K562 (cell line): ENCODE measurements around the gene XPO6. TPM values are rescaled to one million over a fixed set of nuclear protein-coding genes. Genes with fewer than 3 reads are reported as not detected.

Experiments
- ATF1 ChIP-seq, 2 experiments: fragments of 450-650 bp in 1 of 2; IDR thresholded peaks; 2 replicates each; pipeline ENCODE4 v1.6.1; 2016; ENCODE audit warnings: missing compliant biosample characterization in 1 of 2, missing genetic modification characterization in 1 of 2
- CEBPB ChIP-seq: fragments of 450-650 bp; IDR thresholded peaks from 2 replicates; pipeline ENCODE4 v1.6.1; 2016; ENCODE audit warnings: missing genetic modification characterization, missing compliant biosample characterization
- CHD1 ChIP-seq: fragments of 200-600 bp; sonication (generic); IDR thresholded peaks from one replicate; pipeline ENCODE4 v1.6.1; 2012; ENCODE audit warnings: mild to moderate bottlenecking, moderate library complexity, low read length, inconsistent platforms
- E2F3 ChIP-seq: fragments of 250-450 bp; sonication (Bioruptor Pico); IDR thresholded peaks from 2 replicates; pipeline ENCODE4 v1.4.0; 2020; ENCODE audit warnings: mild to moderate bottlenecking
- ELF1 ChIP-seq: fragments of 200-800 bp; sonication (Bioruptor generic); IDR thresholded peaks from 2 replicates; pipeline ENCODE4 v1.6.1; 2016; ENCODE audit warnings: missing genetic modification characterization, missing compliant biosample characterization
- GTF2E2 ChIP-seq: fragments of 200-800 bp; sonication (Bioruptor generic); IDR thresholded peaks from 2 replicates; pipeline ENCODE4 v1.6.1; 2016; ENCODE audit warnings: missing genetic modification characterization, missing compliant biosample characterization
- HMGN3 ChIP-seq: IDR thresholded peaks from 2 replicates; pipeline ENCODE4 v1.6.1; 2011; ENCODE audit warnings: borderline replicate concordance, low read depth, mild to moderate bottlenecking, mixed read lengths, low read length; ENCODE audit not compliant: insufficient read length; ENCODE audit errors: extremely low read depth
- HNRNPK ChIP-seq: fragments of 200-400 bp; formaldehyde crosslinking; IDR thresholded peaks from one replicate; pipeline ENCODE4 v1.6.1; 2018; ENCODE audit warnings: mild to moderate bottlenecking, low read depth, low read length; ENCODE audit not compliant: poor library complexity, severe bottlenecking
- PCBP2 ChIP-seq: fragments of 200-400 bp; formaldehyde crosslinking; IDR thresholded peaks from 2 replicates; pipeline ENCODE4 v1.6.1; 2018; ENCODE audit warnings: low read length, low read depth, mild to moderate bottlenecking, moderate library complexity; ENCODE audit not compliant: poor library complexity, severe bottlenecking
- PHTF2 ChIP-seq: fragments of 250-450 bp; sonication (Bioruptor Pico); IDR thresholded peaks from 2 replicates; pipeline ENCODE4 v1.5.0; 2021; ENCODE audit warnings: mild to moderate bottlenecking
- POLR2AphosphoS5 ChIP-seq: IDR thresholded peaks from 2 replicates; pipeline ENCODE4 v1.6.1; 2011; ENCODE audit warnings: mild to moderate bottlenecking, low read depth, low read length, moderate library complexity; ENCODE audit not compliant: control insufficient read depth, insufficient read depth
- ZNF253 ChIP-seq: fragments of 250-450 bp; sonication (Bioruptor Pico); conservative IDR thresholded peaks from 2 replicates; pipeline ENCODE4 v1.6.1; 2021; ENCODE audit warnings: mild to moderate bottlenecking
- ZNF644 ChIP-seq: fragments of 200-800 bp; sonication (Bioruptor generic); IDR thresholded peaks from 2 replicates; pipeline ENCODE4 v1.6.1; 2016; ENCODE audit warnings: low read depth, missing genetic modification characterization, missing compliant biosample characterization
- polyA plus RNA-seq, 8 experiments: library from polyadenylated mRNA; depleted of rRNA in 4 of 8; stranded (reverse) in 5 of 8; unstranded in 3 of 8; fragments of >200 nt; fragmentation: Nextera tagmentation in 2 of 8; fragmentation: Illumina TruSeq in 1 of 8; extraction: Ambion mirVana in 2 of 8; extraction: Trizol in 1 of 8; gene quantifications; 2 replicates each; pipeline versions ENCODE4 v1.2.1 to v1.2.3, GENCODE V29; 2011 to 2014; ENCODE audit warnings: inconsistent platforms in 1 of 8, missing spikeins in 1 of 8
- total RNA-seq, 7 experiments: library from RNA; depleted of rRNA in 6 of 7; stranded (reverse); fragments of >200 nt in 6 of 7; fragmentation: Illumina TruSeq in 2 of 7; extraction: Trizol in 2 of 7; gene quantifications; 2 replicates each; pipeline versions ENCODE4 v1.2.1 to v1.2.3, GENCODE V29; 2011 to 2021; ENCODE audit warnings: low replicate concordance in 1 of 7
- TF ChIP-seq, protein P1 (sequence below), 3 experiments: fragments of 200-800 bp in 1 of 3; fragments of 250-450 bp in 1 of 3; fragments of 450-650 bp in 1 of 3; sonication (Bioruptor Pico) in 1 of 3; sonication (Bioruptor generic) in 1 of 3; formaldehyde crosslinking in 1 of 3; IDR thresholded peaks; 2 replicates each; pipeline versions ENCODE4 v1.6.1 to v1.8.0; 2016 to 2022; ENCODE audit warnings: mild to moderate bottlenecking in 2 of 3, missing genetic modification characterization in 2 of 3, missing compliant biosample characterization in 1 of 3, moderate library complexity in 1 of 3
- TF ChIP-seq, protein P2 (sequence below): fragments of 450-650 bp; IDR thresholded peaks from 2 replicates; pipeline ENCODE4 v1.6.1; 2017; ENCODE audit warnings: antibody characterized with exemption, mild to moderate bottlenecking
- TF ChIP-seq, protein P3 (sequence below): fragments of 250-450 bp; sonication (Bioruptor Pico); IDR thresholded peaks from 2 replicates; pipeline ENCODE4 v1.4.0; 2020
- TF ChIP-seq, protein P4 (sequence below): fragments of 450-650 bp; formaldehyde crosslinking; IDR thresholded peaks from 2 replicates; pipeline ENCODE4 v1.4.0; 2022; ENCODE audit warnings: missing genetic modification characterization

Gene XPO6
- total and polyA plus RNA-seq, 9 of the 15 experiments (the other 6 are each of a cell fraction or from before 2014, with no cell fraction given), result 11.2 to 196 (median 119) TPM

DNA sequence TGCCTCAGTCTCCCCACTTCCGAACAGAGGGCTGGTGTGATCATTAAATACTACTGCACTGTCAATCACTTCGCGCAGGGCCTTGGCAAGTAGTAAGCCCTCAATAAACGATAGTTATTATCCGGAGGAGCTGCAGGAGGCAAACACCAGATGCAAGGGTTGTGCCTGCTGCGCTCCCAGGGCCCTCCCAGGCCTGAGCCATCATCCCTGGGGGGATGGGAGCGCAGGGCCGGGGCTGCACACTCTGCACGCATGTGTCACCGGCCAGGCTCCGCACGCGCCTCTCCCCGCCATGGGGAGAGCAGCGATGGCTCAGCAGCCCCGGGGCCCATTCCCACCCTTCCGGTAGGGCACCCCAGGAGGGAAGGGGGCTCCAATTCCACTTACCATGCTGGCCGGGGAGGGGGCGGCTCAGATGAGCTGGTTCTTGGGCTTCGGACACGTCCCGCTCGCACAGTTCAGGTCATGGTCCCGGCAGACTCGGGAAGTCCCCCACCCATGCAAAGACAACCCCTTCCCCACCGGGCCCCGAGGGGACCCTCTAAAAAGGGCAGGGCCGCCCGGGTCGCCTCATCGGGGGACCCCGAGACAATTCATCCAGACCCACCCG lies 681 bp downstream of the XPO6 start (continued):
- TF ChIP-seq ATF1 (CRISPR knock-in tag; IDR thresholded peaks at IDR 0.05) (no peak), ATF1 (tag; IDR thresholded peaks at IDR 0.05) (peak; percentile 10; the same call in 1 of the 2 replicates), ZNF644 (tag) (no peak), PHTF2 (no peak), ZNF253 (CRISPR knock-in tag) (no peak), HMGN3 (peak; percentile 41), POLR2AphosphoS5 (0 out of 2 replicates have a peak, but pooled peaks have one; percentile 31), PCBP2 (no peak), GTF2E2 (tag) (0 out of 2 replicates have a peak, but pooled peaks have one; percentile 17), E2F3 (CRISPR knock-in tag) (no peak), ELF1 (tag) (no peak), CHD1 (peak; percentile 43), HNRNPK (no peak), CEBPB (tag) (no peak)
- TF ChIP-seq, protein P1, sequence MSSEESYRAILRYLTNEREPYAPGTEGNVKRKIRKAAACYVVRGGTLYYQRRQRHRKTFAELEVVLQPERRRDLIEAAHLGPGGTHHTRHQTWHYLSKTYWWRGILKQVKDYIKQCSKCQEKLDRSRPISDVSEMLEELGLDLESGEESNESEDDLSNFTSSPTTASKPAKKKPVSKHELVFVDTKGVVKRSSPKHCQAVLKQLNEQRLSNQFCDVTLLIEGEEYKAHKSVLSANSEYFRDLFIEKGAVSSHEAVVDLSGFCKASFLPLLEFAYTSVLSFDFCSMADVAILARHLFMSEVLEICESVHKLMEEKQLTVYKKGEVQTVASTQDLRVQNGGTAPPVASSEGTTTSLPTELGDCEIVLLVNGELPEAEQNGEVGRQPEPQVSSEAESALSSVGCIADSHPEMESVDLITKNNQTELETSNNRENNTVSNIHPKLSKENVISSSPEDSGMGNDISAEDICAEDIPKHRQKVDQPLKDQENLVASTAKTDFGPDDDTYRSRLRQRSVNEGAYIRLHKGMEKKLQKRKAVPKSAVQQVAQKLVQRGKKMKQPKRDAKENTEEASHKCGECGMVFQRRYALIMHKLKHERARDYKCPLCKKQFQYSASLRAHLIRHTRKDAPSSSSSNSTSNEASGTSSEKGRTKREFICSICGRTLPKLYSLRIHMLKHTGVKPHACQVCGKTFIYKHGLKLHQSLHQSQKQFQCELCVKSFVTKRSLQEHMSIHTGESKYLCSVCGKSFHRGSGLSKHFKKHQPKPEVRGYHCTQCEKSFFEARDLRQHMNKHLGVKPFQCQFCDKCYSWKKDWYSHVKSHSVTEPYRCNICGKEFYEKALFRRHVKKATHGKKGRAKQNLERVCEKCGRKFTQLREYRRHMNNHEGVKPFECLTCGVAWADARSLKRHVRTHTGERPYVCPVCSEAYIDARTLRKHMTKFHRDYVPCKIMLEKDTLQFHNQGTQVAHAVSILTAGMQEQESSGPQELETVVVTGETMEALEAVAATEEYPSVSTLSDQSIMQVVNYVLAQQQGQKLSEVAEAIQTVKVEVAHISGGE (CRISPR knock-in tag; IDR thresholded peaks at IDR 0.05), result no peak
- TF ChIP-seq, protein P2, sequence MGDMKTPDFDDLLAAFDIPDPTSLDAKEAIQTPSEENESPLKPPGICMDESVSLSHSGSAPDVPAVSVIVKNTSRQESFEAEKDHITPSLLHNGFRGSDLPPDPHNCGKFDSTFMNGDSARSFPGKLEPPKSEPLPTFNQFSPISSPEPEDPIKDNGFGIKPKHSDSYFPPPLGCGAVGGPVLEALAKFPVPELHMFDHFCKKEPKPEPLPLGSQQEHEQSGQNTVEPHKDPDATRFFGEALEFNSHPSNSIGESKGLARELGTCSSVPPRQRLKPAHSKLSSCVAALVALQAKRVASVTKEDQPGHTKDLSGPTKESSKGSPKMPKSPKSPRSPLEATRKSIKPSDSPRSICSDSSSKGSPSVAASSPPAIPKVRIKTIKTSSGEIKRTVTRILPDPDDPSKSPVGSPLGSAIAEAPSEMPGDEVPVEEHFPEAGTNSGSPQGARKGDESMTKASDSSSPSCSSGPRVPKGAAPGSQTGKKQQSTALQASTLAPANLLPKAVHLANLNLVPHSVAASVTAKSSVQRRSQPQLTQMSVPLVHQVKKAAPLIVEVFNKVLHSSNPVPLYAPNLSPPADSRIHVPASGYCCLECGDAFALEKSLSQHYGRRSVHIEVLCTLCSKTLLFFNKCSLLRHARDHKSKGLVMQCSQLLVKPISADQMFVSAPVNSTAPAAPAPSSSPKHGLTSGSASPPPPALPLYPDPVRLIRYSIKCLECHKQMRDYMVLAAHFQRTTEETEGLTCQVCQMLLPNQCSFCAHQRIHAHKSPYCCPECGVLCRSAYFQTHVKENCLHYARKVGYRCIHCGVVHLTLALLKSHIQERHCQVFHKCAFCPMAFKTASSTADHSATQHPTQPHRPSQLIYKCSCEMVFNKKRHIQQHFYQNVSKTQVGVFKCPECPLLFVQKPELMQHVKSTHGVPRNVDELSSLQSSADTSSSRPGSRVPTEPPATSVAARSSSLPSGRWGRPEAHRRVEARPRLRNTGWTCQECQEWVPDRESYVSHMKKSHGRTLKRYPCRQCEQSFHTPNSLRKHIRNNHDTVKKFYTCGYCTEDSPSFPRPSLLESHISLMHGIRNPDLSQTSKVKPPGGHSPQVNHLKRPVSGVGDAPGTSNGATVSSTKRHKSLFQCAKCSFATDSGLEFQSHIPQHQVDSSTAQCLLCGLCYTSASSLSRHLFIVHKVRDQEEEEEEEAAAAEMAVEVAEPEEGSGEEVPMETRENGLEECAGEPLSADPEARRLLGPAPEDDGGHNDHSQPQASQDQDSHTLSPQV, result no peak
- TF ChIP-seq, protein P3, sequence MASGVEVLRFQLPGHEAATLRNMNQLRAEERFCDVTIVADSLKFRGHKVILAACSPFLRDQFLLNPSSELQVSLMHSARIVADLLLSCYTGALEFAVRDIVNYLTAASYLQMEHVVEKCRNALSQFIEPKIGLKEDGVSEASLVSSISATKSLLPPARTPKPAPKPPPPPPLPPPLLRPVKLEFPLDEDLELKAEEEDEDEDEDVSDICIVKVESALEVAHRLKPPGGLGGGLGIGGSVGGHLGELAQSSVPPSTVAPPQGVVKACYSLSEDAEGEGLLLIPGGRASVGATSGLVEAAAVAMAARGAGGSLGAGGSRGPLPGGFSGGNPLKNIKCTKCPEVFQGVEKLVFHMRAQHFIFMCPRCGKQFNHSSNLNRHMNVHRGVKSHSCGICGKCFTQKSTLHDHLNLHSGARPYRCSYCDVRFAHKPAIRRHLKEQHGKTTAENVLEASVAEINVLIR (CRISPR knock-in tag), result no peak
- TF ChIP-seq, protein P4, sequence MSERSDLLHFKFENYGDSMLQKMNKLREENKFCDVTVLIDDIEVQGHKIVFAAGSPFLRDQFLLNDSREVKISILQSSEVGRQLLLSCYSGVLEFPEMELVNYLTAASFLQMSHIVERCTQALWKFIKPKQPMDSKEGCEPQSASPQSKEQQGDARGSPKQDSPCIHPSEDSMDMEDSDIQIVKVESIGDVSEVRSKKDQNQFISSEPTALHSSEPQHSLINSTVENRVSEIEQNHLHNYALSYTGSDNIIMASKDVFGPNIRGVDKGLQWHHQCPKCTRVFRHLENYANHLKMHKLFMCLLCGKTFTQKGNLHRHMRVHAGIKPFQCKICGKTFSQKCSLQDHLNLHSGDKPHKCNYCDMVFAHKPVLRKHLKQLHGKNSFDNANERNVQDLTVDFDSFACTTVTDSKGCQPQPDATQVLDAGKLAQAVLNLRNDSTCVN (CRISPR knock-in tag), result no peak
